Heart left ventricle (tissue), 16 donors: ENCODE data around the gene TMEM182. TPM values are rescaled to one million over a fixed set of nuclear protein-coding genes. Genes with fewer than 3 reads are reported as not detected.
A peak's percentile ranks its signal among the peaks of the same experiment; 100 is the strongest.

ENCODE experiments used
- ATAC-seq, 4 donors: fragments of 200-7000 bp; cut with Tn5 transposase; one replicate each; pipeline ENCODE4 v1.9.1; 2020 to 2022; ENCODE audit warnings: moderate library complexity in 4 of 4, mild to moderate bottlenecking in 3 of 4, moderate number of reproducible peaks in 1 of 4
- DNase-seq, 5 donors: peaks; one replicate each; pipeline ENCODE4 v3.0.0-alpha.2; 2020
- H3K27ac ChIP-seq, 12 donors: fragments of 200-600 bp; sonication (generic) in 4 of 12; one replicate each; pipeline versions ENCODE4 v1.5.0 to v1.8.0; 2016 to 2022; ENCODE audit warnings: mild to moderate bottlenecking in 2 of 12
- H3K27me3 ChIP-seq, 9 donors: fragments of 200-600 bp; sonication (generic) in 2 of 9; one replicate each; pipeline versions ENCODE4 v1.5.1 to v1.8.0; 2016 to 2022; ENCODE audit warnings: mild to moderate bottlenecking in 3 of 9
- H3K36me3 ChIP-seq, 9 donors: fragments of 200-600 bp; sonication (generic) in 2 of 9; one replicate each; pipeline versions ENCODE4 v1.5.0 to v1.8.0; 2018 to 2022; ENCODE audit warnings: mild to moderate bottlenecking in 2 of 9
- H3K4me1 ChIP-seq, 12 donors: fragments of 200-600 bp; sonication (generic) in 4 of 12; one replicate each; pipeline versions ENCODE4 v1.5.0 to v1.8.0; 2016 to 2022; ENCODE audit warnings: mild to moderate bottlenecking in 3 of 12
- H3K4me3 ChIP-seq, 12 donors: fragments of 200-600 bp; sonication (generic) in 4 of 12; one replicate each; pipeline versions ENCODE4 v1.5.0 to v1.8.0; 2017 to 2022; ENCODE audit warnings: mild to moderate bottlenecking in 9 of 12, moderate library complexity in 4 of 12
- H3K9me3 ChIP-seq, 12 donors: fragments of 200-600 bp; sonication (generic) in 4 of 12; one replicate each; pipeline versions ENCODE4 v1.5.0 to v1.8.0; 2016 to 2022; ENCODE audit warnings: mild to moderate bottlenecking in 1 of 12
- POLR2A ChIP-seq, 2 donors: fragments of 450-650 bp; IDR thresholded peaks; one replicate each; pipeline ENCODE4 v1.6.1; 2017; ENCODE audit warnings: antibody characterized with exemption in 2 of 2, mild to moderate bottlenecking in 2 of 2, moderate library complexity in 2 of 2
- WGBS, 4 donors: extraction: QIAGEN DNeasy Blood & Tissue Kit in 2 of 4; methylation state at CpG; one replicate each; pipeline versions ENCODE4 v1.1.5 to v1.1.7; 2013 to 2018; 5-methylcytosine and 5-hydroxymethylcytosine counted together
- intact Hi-C, 10 donors: fragments of 100-400 bp; cut with DNase I; formaldehyde crosslinking; loops; one replicate each; pipeline versions ENCODE4 v1.11.1 to v1.14.2; 2022
- polyA plus RNA-seq, 2 donors: library from polyadenylated mRNA; stranded (reverse); fragments of 200-250 nt; gene quantifications; one replicate each; pipeline ENCODE4 v1.2.3, GENCODE V29; 2013
- total RNA-seq, 9 donors: library from RNA; depleted of rRNA in 2 of 9; stranded (reverse); fragments of >200 nt in 2 of 9; fragmentation: NEBNext Ultra II Directional in 3 of 9; extraction: Animal tissue kit (Norgen Biotek cat#: 25700) in 3 of 9; gene quantifications; one replicate each; pipeline versions ENCODE4 v1.1.0 to v1.2.4, GENCODE V29; 2016 to 2023
- TF ChIP-seq, protein P1 (sequence below), 12 donors: fragments of 200-600 bp; sonication (generic) in 4 of 12; IDR thresholded peaks; one replicate each; pipeline versions ENCODE4 v1.5.0 to v1.8.0; 2018 to 2022; ENCODE audit warnings: antibody characterized with exemption in 12 of 12, mild to moderate bottlenecking in 5 of 12
- donor health status: ischemic (EF 13 %, LVEDD 7.1; RV severe dilation, severe dysfunction).
- donor health status: healthy with polysubstance abuse.
- donor health status: DM: no; HTN: yes; CAD: no.
- donor health status: DM: no; HTN: no; CAD: no.
- donor health status: ischemic (EF 25% LVEDD 6.9; RV normal size, moderate dysfunction).
- donor health status: ischemic (EF 25% LVEDD 5.7; RV mildly dilated, moderate dysfunction).
- donor health status: healthy.
- donor health status: DM: yes; HTN: yes; CAD: no.
- donor health status: ischemic (EF 35%, LVEDD 5.7; RV mildly dilated, moderate dysfunction).
- donor health status: nonischemic (EF 11% LVEDD 7.7; RV severe dilation, severe dysfunction).
- donor health status: DM: yes; HTN: yes; CAD: no.
- donor health status: PGD.
- donor health status: ischemic (EF 29% LVEDD 5.4; RV normal size, mild dysfunction).
- donor health status: nonischemic (EF 23%, LVEDD 6.1; RV moderate dilation, normal function).

Gene TMEM182
- total and polyA plus RNA-seq, 11 donors, result 7.5 to 179 (median 144) TPM

DNA sequence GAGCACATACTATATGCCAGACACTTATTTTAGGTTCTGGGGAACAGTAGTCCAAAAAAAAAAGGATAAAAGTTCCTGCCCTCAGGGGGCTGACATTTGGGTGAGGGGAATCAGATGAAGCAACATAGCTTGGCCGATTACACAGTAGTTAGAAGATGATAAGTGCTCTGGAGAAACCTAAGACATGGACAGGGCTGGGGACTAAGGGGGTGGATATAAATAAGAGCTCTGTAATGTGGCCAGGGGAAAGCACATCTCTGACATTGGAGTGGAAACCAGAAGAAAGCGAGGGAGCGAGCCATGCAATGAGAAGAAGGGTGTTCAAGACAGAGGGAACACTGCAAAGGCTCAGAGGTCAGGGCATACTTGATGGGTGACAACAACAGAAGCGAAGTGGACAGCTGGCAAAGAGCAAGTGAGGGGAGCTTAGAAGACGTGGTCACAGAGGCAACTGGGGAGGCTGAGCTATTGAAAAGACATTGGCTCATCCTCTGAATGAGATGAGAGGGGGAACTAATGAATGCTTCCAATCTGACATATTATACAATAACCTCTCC is 11.4 kb downstream of the TMEM182 start:
- Histone ChIP-seq H3K36me3 (peaks cover 0 to 15% (median 0%) of the 10 kb centered on the region in 9 donors), H3K27me3 (no peaks in the 10 kb centered on the region), H3K4me3 (no peak overlapping the region), H3K27ac (peak overlapping the region in 3 of 12 donors; percentile 4 to 23 (median 13)), H3K9me3 (no peaks in the 10 kb centered on the region), H3K4me1 (peaks cover 0 to 26% (median 5%) of the 10 kb centered on the region in 12 donors)
- intact Hi-C loops, result no loop called here
- no peak for DNase-seq
- WGBS, 4 donors, result 64 to 81% (median 67%) methylated on average over 5 of the region's 5 CpGs
- ATAC-seq, result peak in 3 of 4 donors; percentile 27 to 48 (median 42)
- no peak for TF ChIP-seq POLR2A (IDR thresholded peaks at IDR 0.05)
- TF ChIP-seq, protein P1, sequence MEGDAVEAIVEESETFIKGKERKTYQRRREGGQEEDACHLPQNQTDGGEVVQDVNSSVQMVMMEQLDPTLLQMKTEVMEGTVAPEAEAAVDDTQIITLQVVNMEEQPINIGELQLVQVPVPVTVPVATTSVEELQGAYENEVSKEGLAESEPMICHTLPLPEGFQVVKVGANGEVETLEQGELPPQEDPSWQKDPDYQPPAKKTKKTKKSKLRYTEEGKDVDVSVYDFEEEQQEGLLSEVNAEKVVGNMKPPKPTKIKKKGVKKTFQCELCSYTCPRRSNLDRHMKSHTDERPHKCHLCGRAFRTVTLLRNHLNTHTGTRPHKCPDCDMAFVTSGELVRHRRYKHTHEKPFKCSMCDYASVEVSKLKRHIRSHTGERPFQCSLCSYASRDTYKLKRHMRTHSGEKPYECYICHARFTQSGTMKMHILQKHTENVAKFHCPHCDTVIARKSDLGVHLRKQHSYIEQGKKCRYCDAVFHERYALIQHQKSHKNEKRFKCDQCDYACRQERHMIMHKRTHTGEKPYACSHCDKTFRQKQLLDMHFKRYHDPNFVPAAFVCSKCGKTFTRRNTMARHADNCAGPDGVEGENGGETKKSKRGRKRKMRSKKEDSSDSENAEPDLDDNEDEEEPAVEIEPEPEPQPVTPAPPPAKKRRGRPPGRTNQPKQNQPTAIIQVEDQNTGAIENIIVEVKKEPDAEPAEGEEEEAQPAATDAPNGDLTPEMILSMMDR (IDR thresholded peaks at IDR 0.05), result no peak

DNA sequence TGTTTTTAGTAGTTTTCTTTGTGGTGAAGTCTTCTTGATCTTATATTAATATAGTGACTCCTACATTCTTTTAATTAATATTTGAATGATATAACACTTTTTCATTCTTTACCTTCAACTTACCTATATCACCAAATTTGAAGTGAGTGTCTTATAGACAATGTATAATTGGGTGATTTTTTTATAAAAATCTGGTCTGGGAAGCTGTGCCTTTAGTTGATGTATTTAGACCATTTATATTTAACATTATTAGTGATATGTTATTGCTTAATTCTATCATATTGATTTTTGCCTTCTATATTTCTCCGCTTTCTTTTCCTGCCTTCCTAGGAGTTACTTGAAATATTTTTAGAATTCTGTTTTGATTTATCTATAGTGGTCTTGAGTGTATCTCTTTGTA is 16.4 kb downstream of the TMEM182 start:
- WGBS, 4 donors, result 95 to 99% (median 97%) methylated on average over 1 of the region's 1 CpG
- intact Hi-C loops, result no loop called here
- TF ChIP-seq POLR2A (IDR thresholded peaks at IDR 0.05), result no peak

DNA sequence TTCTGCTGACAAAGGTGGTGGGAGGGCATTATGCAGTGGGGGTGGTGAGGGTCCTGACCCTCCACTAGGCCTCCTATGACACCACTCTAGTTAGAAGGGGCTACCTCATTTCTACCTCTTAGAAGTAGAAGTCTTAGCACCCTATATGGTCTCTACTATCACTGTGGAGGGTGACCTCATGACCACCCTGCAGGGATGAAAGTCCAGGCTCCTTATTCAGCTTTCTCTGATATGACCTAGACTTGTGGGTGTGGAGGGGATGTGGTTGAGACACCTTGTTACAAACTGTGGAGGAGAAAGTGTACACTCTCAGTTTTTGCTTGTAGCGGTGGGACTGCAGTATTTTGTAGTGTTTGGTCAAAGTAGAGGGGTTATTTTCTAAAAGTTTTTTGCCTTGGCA is 18.6 kb downstream of the TMEM182 start:
- TF ChIP-seq, protein P1 (IDR thresholded peaks at IDR 0.05), result no peak
- no peak for TF ChIP-seq POLR2A (IDR thresholded peaks at IDR 0.05)
- no peak overlapping the region for H3K4me3 ChIP-seq
- WGBS, 4 donors, result 92 to 100% (median 93%) methylated on average over 1 of the region's 1 CpG
- peaks cover 0 to 10% (median 0%) of the 10 kb centered on the region in 9 donors for H3K36me3 ChIP-seq
- H3K27me3 ChIP-seq, result no peaks in the 10 kb centered on the region
- H3K27ac ChIP-seq, result no peak overlapping the region
- H3K4me1 ChIP-seq, result peaks cover 0 to 32% (median 8%) of the 10 kb centered on the region in 12 donors
- DNase-seq, result no peak
- intact Hi-C loops, result no loop called here
- no peaks in the 10 kb centered on the region for H3K9me3 ChIP-seq
- peak in 1 of 4 donors; percentile 29 for ATAC-seq

More for the DNA sequence above, 16.4 kb downstream of the TMEM182 start:
- no peaks in the 10 kb centered on the region for H3K9me3 ChIP-seq
- H3K27ac ChIP-seq, result no peak overlapping the region
- peaks cover 0 to 15% (median 1%) of the 10 kb centered on the region in 12 donors for H3K4me1 ChIP-seq
- no peak overlapping the region for H3K4me3 ChIP-seq
- no peaks in the 10 kb centered on the region for H3K27me3 ChIP-seq
- peaks cover 0 to 12% (median 0%) of the 10 kb centered on the region in 9 donors for H3K36me3 ChIP-seq
- ATAC-seq, result no peak
- DNase-seq, result no peak

DNA sequence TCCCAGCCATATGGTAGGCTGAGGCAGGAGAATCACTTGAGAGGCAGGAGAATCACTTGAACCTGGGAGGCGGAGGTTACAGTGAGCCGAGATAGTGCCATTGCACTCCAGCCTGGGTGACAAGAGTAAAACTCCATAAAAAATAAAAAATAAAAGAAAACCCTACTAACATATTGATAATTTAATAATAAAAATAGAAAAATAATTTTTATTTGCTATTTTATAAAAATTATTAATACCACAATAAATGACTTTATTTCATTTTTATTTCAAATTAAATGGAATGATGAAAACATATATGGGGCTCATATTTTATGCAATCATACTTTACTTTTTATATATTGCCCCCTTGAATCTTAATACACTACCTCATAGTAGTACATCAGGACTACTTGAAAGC is 20.4 kb downstream of the TMEM182 start:
- DNase-seq, result no peak
- no peak for ATAC-seq
- intact Hi-C loops, result no loop called here
- Histone ChIP-seq H3K36me3 (no peaks in the 10 kb centered on the region), H3K4me1 (peaks cover 0 to 36% (median 8%) of the 10 kb centered on the region in 12 donors), H3K27ac (peak overlapping the region in 3 of 12 donors; percentile 49 to 84 (median 59)), H3K9me3 (no peaks in the 10 kb centered on the region), H3K27me3 (no peaks in the 10 kb centered on the region), H3K4me3 (no peak overlapping the region)
- 93 to 100% (median 95%) methylated on average over 2 of the region's 2 CpGs for WGBS, 4 donors
- no peak for TF ChIP-seq POLR2A (IDR thresholded peaks at IDR 0.05)
- TF ChIP-seq, protein P1 (IDR thresholded peaks at IDR 0.05), result no peak
